IMR-90 (cell line): ENCODE measurements around the gene PLVAP. TPM values are rescaled to one million over a fixed set of nuclear protein-coding genes. Genes with fewer than 3 reads are reported as not detected.
A peak's percentile ranks its signal among the peaks of the same experiment; 100 is the strongest.

Experiments
- ATAC-seq: fragments of 200-7000 bp; cut with Tn5 transposase; 2 replicates; pipeline ENCODE4 v1.9.1; 2020; ENCODE audit warnings: low read depth, mild to moderate bottlenecking, moderate library complexity
- BruUV-seq: library from RNA; stranded (reverse); fragments of 400-500 nt; replicated peaks from 2 replicates; lab custom pipeline; 2021; lab: Mats Ljungman, UMichigan
- CTCF ChIA-PET: fragments of 300-600 bp; formaldehyde crosslinking; extraction: SDS; loops from one replicate; lab custom pipeline; 2021; ENCODE audit warnings: antibody characterized with exemption; lab: Yijun Ruan, JAX
- POLR2A ChIA-PET: fragments of 300-600 bp; sonication (Branson Sonifier 250); formaldehyde crosslinking; loops from one replicate; lab custom pipeline; 2022; ENCODE audit warnings: antibody characterized with exemption; ENCODE audit not compliant: unreplicated experiment; lab: Charles Lee
- DNase-seq: peaks from one replicate; pipeline ENCODE4 v3.0.0; 2013
- H2AFZ ChIP-seq: replicated peaks from 2 replicates; pipeline ENCODE3; 2013; ENCODE audit warnings: low read length, mild to moderate bottlenecking; ENCODE audit not compliant: poor library complexity
- H2AK5ac ChIP-seq: 2 replicates; pipeline ENCODE4 v1.6.1; 2013; ENCODE audit warnings: low read depth, low read length, inconsistent platforms
- H2AK9ac ChIP-seq: replicated peaks from 2 replicates; pipeline ENCODE3; 2013; ENCODE audit warnings: mild to moderate bottlenecking, low read depth, low read length, moderate library complexity; ENCODE audit not compliant: poor library complexity
- H2BK120ac ChIP-seq: 2 replicates; pipeline ENCODE4 v1.6.1; 2013; ENCODE audit warnings: low read depth, low read length, inconsistent platforms
- H2BK15ac ChIP-seq: 3 replicates; pipeline ENCODE4 v1.6.1; 2013; ENCODE audit warnings: low read depth, low read length, inconsistent platforms
- H2BK20ac ChIP-seq: 2 replicates; pipeline ENCODE4 v1.6.1; 2013; ENCODE audit warnings: low read depth, mild to moderate bottlenecking, inconsistent platforms, low read length, moderate library complexity
- H2BK5ac ChIP-seq: 2 replicates; pipeline ENCODE4 v1.6.1; 2013; ENCODE audit warnings: mild to moderate bottlenecking, low read depth, low read length, inconsistent platforms; ENCODE audit not compliant: poor library complexity, severe bottlenecking
- H3K14ac ChIP-seq: replicated peaks from 2 replicates; pipeline ENCODE4 v1.6.1; 2013; ENCODE audit warnings: low read depth, low read length, inconsistent platforms
- H3K18ac ChIP-seq: 2 replicates; pipeline ENCODE4 v1.6.1; 2013; ENCODE audit warnings: low read depth, low read length, control low read depth
- H3K23ac ChIP-seq: 2 replicates; pipeline ENCODE4 v1.6.1; 2013; ENCODE audit warnings: low read depth, low read length, inconsistent platforms
- H3K27ac ChIP-seq: 2 replicates; pipeline ENCODE4 v1.5.1; 2013; ENCODE audit warnings: mild to moderate bottlenecking, control low read depth, low read length; ENCODE audit not compliant: insufficient read depth
- H3K27me3 ChIP-seq: 2 replicates; pipeline ENCODE4 v1.6.1; 2013; ENCODE audit warnings: low read length; ENCODE audit not compliant: control insufficient read depth, insufficient read depth
- H3K36me3 ChIP-seq: 2 replicates; pipeline ENCODE4 v1.6.1; 2013; ENCODE audit warnings: low read length, mixed read lengths; ENCODE audit not compliant: control insufficient read depth, insufficient read depth
- H3K4ac ChIP-seq: 2 replicates; pipeline ENCODE4 v1.6.1; 2013; ENCODE audit warnings: low read depth, low read length, inconsistent platforms
- H3K4me1 ChIP-seq: 2 replicates; pipeline ENCODE4 v1.6.1; 2013; ENCODE audit warnings: low read length, mixed read lengths; ENCODE audit not compliant: control insufficient read depth, insufficient read depth
- H3K4me2 ChIP-seq: 2 replicates; pipeline ENCODE4 v1.6.1; 2013; ENCODE audit warnings: low read depth, mild to moderate bottlenecking, control low read depth, low read length, moderate library complexity
- H3K4me3 ChIP-seq: 2 replicates; pipeline ENCODE4 v1.5.1; 2013; ENCODE audit warnings: low read depth, mild to moderate bottlenecking, control low read depth, low read length, moderate library complexity; ENCODE audit not compliant: insufficient read depth
- H3K56ac ChIP-seq: 2 replicates; pipeline ENCODE4 v1.6.1; 2013; ENCODE audit warnings: low read length, inconsistent platforms; ENCODE audit not compliant: insufficient read depth; ENCODE audit errors: extremely low read depth
- H3K79me1 ChIP-seq, 2 experiments: 2 replicates each; pipeline ENCODE4 v1.6.1; 2013; ENCODE audit warnings: low read length in 2 of 2, inconsistent platforms in 1 of 2, low read depth in 1 of 2
- H3K9ac ChIP-seq: 2 replicates; pipeline ENCODE4 v1.6.1; 2013; ENCODE audit warnings: low read depth, low read length, control low read depth
- H3K9me1 ChIP-seq: 2 replicates; pipeline ENCODE4 v1.6.1; 2013; ENCODE audit warnings: low read length, inconsistent platforms; ENCODE audit not compliant: insufficient read depth
- H3K9me3 ChIP-seq: 2 replicates; pipeline ENCODE4 v1.6.1; 2013; ENCODE audit warnings: low read length; ENCODE audit not compliant: control insufficient read depth, insufficient read depth
- H4K20me1 ChIP-seq: 2 replicates; pipeline ENCODE4 v1.6.1; 2013; ENCODE audit warnings: low read length, inconsistent platforms; ENCODE audit not compliant: insufficient read depth
- H4K5ac ChIP-seq: 2 replicates; pipeline ENCODE4 v1.6.1; 2013; ENCODE audit warnings: mild to moderate bottlenecking, low read depth, low read length, control low read depth
- H4K8ac ChIP-seq, 2 experiments: 2 replicates each; pipeline ENCODE4 v1.6.1; 2013; ENCODE audit warnings: low read depth in 2 of 2, low read length in 2 of 2, control low read depth in 1 of 2, inconsistent platforms in 1 of 2
- H4K91ac ChIP-seq: 2 replicates; pipeline ENCODE4 v1.6.1; 2013; ENCODE audit warnings: low read depth, low read length, inconsistent platforms; ENCODE audit not compliant: insufficient read depth
- BHLHE40 ChIP-seq: fragments of 150-350 bp; IDR thresholded peaks from 2 replicates; pipeline ENCODE4 v1.6.1; 2016; ENCODE audit warnings: mild to moderate bottlenecking, low read depth, low read length
- CTCF ChIP-seq: conservative IDR thresholded peaks from 2 replicates; pipeline ENCODE4 v1.5.1; 2012; ENCODE audit warnings: mild to moderate bottlenecking, low read depth, low read length, improper control_type of control experiment
- MAFK ChIP-seq: IDR thresholded peaks from 2 replicates; pipeline ENCODE4 v1.6.1; 2012; ENCODE audit warnings: low read depth, low read length, improper control_type of control experiment
- MAZ ChIP-seq: IDR thresholded peaks from 2 replicates; pipeline ENCODE4 v1.6.1; 2012; ENCODE audit warnings: low read depth, mild to moderate bottlenecking, low read length, improper control_type of control experiment, moderate library complexity, borderline replicate concordance
- MXI1 ChIP-seq: IDR thresholded peaks from 2 replicates; pipeline ENCODE4 v1.6.1; 2012; ENCODE audit warnings: low read depth, mild to moderate bottlenecking, low read length, moderate library complexity, borderline replicate concordance
- NFE2L2 ChIP-seq: fragments of 150-350 bp; IDR thresholded peaks from 2 replicates; pipeline ENCODE4 v1.6.1; 2016; ENCODE audit warnings: low read depth, mild to moderate bottlenecking, low read length
- POLR2A ChIP-seq: IDR thresholded peaks from 2 replicates; pipeline ENCODE4 v1.6.1; 2012; ENCODE audit warnings: mild to moderate bottlenecking, low read depth, low read length
- RAD21 ChIP-seq: IDR thresholded peaks from 2 replicates; pipeline ENCODE4 v1.6.1; 2012; ENCODE audit warnings: low read length, improper control_type of control experiment
- RCOR1 ChIP-seq: IDR thresholded peaks from 2 replicates; pipeline ENCODE4 v1.6.1; 2012; ENCODE audit warnings: mild to moderate bottlenecking, low read length, improper control_type of control experiment; ENCODE audit not compliant: insufficient replicate concordance
- RFX5 ChIP-seq: IDR thresholded peaks from 2 replicates; pipeline ENCODE4 v1.8.0; 2012; ENCODE audit warnings: low read depth, mild to moderate bottlenecking, low read length, moderate library complexity
- SMC3 ChIP-seq: fragments of 150-350 bp; IDR thresholded peaks from 2 replicates; pipeline ENCODE4 v1.6.1; 2016; ENCODE audit warnings: low read depth, mild to moderate bottlenecking, antibody characterized with exemption, low read length, moderate library complexity
- USF2 ChIP-seq: fragments of 150-350 bp; IDR thresholded peaks from 2 replicates; pipeline ENCODE4 v1.6.1; 2017; ENCODE audit warnings: mild to moderate bottlenecking, antibody characterized with exemption, low read length, low read depth
- WGBS, 2 experiments: methylation state at CpG; one replicate each; pipeline versions ENCODE4 v1.1.5 to v1.1.7; 2013; ENCODE audit warnings: missing lambda C conversion rate in 2 of 2; ENCODE audit not compliant: insufficient read length in 1 of 2; ENCODE audit errors: extremely low coverage in 2 of 2; 5-methylcytosine and 5-hydroxymethylcytosine counted together
- dilution Hi-C: fragments of 300-500 bp; cut with HindIII; formaldehyde crosslinking; loops from one replicate; pipeline ENCODE4 v1.14.3; 2018; ENCODE audit warnings: low sequenced_read_pairs; ENCODE audit not compliant: unreplicated experiment
- in situ Hi-C: fragments of 300-500 bp; cut with MboI; formaldehyde crosslinking; loops from 3 replicates; pipeline ENCODE4 v1.14.3; 2019; ENCODE audit warnings: low sequenced_read_pairs, inconsistent platforms, mixed read lengths
- intact Hi-C: fragments of 100-400 bp; cut with micrococcal nuclease; formaldehyde crosslinking; loops from 2 replicates; pipeline ENCODE4 v1.10.0; 2022
- polyA plus RNA-seq, 3 experiments: library from polyadenylated mRNA; depleted of rRNA; stranded (reverse); fragments of >200 nt; gene quantifications; 2 replicates each; pipeline ENCODE4 v1.2.3, GENCODE V29; 2012; ENCODE audit warnings: low replicate concordance in 1 of 3
- total RNA-seq: library from RNA; depleted of rRNA; stranded (reverse); fragments of >200 nt; gene quantifications from 2 replicates; pipeline ENCODE4 v1.2.3, GENCODE V29; 2012
- TF ChIP-seq, protein P1 (sequence below): fragments of 150-350 bp; IDR thresholded peaks from 2 replicates; pipeline ENCODE4 v1.6.1; 2016; ENCODE audit warnings: low read depth, mild to moderate bottlenecking, low read length, moderate library complexity, borderline replicate concordance

The PLVAP gene
- total and polyA plus RNA-seq, 2 of the 4 experiments (the other 2 are of a cell fraction) = not detected

DNA sequence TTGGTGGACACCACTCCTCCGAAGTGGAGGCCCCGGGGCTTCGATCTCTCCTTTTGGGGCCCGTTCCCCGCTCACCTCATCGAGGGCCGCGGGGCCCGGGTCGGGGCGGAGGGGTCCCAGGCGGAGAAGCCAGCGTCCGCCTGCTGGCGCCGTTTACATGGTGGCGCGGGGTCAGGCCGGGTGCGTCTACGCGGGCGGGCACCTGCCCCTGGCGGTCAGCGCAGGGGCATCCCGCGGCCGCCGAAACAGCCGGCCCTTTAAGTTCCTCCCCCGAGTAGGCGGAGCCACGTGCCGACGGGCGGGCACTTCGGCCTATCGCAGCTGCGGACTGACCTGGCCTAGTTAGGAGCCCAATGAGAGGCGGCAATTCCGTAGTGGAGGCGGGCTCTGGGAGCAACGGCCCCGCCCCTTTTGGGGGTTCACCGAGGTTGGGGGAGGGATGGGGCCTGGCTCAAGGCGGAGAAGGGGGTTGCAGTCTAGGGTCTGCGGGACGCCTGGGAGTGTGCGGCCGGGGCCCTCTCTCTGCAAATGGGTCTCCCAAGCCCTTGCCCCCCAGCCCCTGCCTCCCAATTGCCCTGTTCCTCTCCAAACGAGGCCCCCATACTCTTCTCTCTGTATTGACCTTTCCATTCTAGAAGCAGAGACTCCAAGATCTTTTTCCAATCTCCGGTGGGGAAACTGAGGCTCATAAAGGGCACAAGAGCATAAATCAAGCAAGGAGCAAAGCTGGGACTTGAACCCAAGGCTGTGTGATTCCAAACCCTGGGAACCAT, 73.8 kb downstream of the PLVAP start, which contains the start of gene ABHD8:
Gene ABHD8 (minus strand): TSS at position 259 of the 773 bp plus-strand sequence. CDS start 1,809 bp downstream, outside the sequence.
- H2AK9ac ChIP-seq = peak within 1 kb of the TSS; percentile 90
- H3K9ac ChIP-seq = peak within 1 kb of the TSS; percentile 35
- POLR2A ChIA-PET = no interaction called here
- peak; percentile 81; the same call in 1 of the 2 replicates for TF ChIP-seq MAZ
- TF ChIP-seq MAFK = no peak
- TF ChIP-seq RCOR1 = no peak
- TF ChIP-seq, protein P1, sequence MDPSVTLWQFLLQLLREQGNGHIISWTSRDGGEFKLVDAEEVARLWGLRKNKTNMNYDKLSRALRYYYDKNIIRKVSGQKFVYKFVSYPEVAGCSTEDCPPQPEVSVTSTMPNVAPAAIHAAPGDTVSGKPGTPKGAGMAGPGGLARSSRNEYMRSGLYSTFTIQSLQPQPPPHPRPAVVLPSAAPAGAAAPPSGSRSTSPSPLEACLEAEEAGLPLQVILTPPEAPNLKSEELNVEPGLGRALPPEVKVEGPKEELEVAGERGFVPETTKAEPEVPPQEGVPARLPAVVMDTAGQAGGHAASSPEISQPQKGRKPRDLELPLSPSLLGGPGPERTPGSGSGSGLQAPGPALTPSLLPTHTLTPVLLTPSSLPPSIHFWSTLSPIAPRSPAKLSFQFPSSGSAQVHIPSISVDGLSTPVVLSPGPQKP = no peak
- no peak for TF ChIP-seq POLR2A
- no peak for TF ChIP-seq NFE2L2
- no peak for TF ChIP-seq MXI1
- 0 out of 2 replicates have a peak, but pooled peaks have one; percentile 10 for TF ChIP-seq RAD21
- TF ChIP-seq USF2 = peak; percentile 89
- peak; percentile 51 for TF ChIP-seq CTCF
- TF ChIP-seq RFX5 = no peak
- TF ChIP-seq BHLHE40 = 0 out of 2 replicates have a peak, but pooled peaks have one; percentile 9
- no peak for TF ChIP-seq SMC3

More for the DNA sequence above, 73.8 kb downstream of the PLVAP start, which contains the start of gene ABHD8:
- in situ Hi-C loops (no loop called here), intact Hi-C loops (loop anchor here (1.0 kb wide), 1 partner anchor 11 kb away; no protein-coding TSS in a partner anchor), dilution Hi-C loops (no loop called here)
- BruUV-seq = no TSS peak
- H3K4ac ChIP-seq = peak within 1 kb of the TSS; percentile 68; the same call in 1 of the 2 replicates
- peak within 1 kb of the TSS; percentile 90 for H2AK5ac ChIP-seq
- H2BK20ac ChIP-seq = no peak within 1 kb of the TSS; the same call in 1 of the 2 replicates
- peaks cover 6% of the 10 kb centered on the region for H3K36me3 ChIP-seq
- peak within 1 kb of the TSS; percentile 55 for H2BK5ac ChIP-seq
- CTCF ChIA-PET = no interaction called here
- 1% methylated on average over 43 of the region's 52 CpGs; no CpG with 5 or more reads in 1 of the 2 experiments for WGBS, 2 experiments
- 0 out of 2 replicates have a peak within 1 kb of the TSS, but pooled peaks have one; percentile 2 for H3K18ac ChIP-seq
- H2AFZ ChIP-seq = peak within 1 kb of the TSS; percentile 90
- DNase-seq = peak; percentile 94
- ATAC-seq = peak; percentile 89
- H3K4me2 ChIP-seq = peak within 1 kb of the TSS; percentile 90
- 0 out of 3 replicates have a peak within 1 kb of the TSS, but pooled peaks have one; percentile 71 for H2BK15ac ChIP-seq
- H3K9me3 ChIP-seq = peaks cover under 1% of the 10 kb centered on the region; the same call in 1 of the 2 replicates
- H3K23ac ChIP-seq = no peak within 1 kb of the TSS
- peak within 1 kb of the TSS; percentile 66 for H4K91ac ChIP-seq
- peak within 1 kb of the TSS; percentile 53; the same call in 1 of the 2 replicates for H2BK120ac ChIP-seq
- peaks cover 8% of the 10 kb centered on the region for H3K4me1 ChIP-seq
- peaks cover 19% of the 10 kb centered on the region for H3K9me1 ChIP-seq
- H3K56ac ChIP-seq = 0 out of 2 replicates have a peak within 1 kb of the TSS, but pooled peaks have one; percentile 37
- H4K20me1 ChIP-seq = no peaks in the 10 kb centered on the region
- H4K8ac ChIP-seq = peak within 1 kb of the TSS; percentile 96
- H3K27ac ChIP-seq = peak within 1 kb of the TSS; percentile 23
- peak within 1 kb of the TSS; percentile 61 for H3K4me3 ChIP-seq
- peaks cover 21 to 48% of the 10 kb centered on the region in 2 experiments for H3K79me1 ChIP-seq
- H4K5ac ChIP-seq = peak within 1 kb of the TSS; percentile 76
- H3K14ac ChIP-seq = peak within 1 kb of the TSS; percentile 66
- no peaks in the 10 kb centered on the region for H3K27me3 ChIP-seq
